ENCODE measurements around the gene SLC39A11.
A peak's percentile ranks its signal among the peaks of the same experiment; 100 is the strongest.
"Not testable (repeated sequence)": the region's sequence is repeated elsewhere in the genome, so short reads cannot be mapped to it uniquely, and the experiment has no call there.

The SLC39A11 gene

DNA sequence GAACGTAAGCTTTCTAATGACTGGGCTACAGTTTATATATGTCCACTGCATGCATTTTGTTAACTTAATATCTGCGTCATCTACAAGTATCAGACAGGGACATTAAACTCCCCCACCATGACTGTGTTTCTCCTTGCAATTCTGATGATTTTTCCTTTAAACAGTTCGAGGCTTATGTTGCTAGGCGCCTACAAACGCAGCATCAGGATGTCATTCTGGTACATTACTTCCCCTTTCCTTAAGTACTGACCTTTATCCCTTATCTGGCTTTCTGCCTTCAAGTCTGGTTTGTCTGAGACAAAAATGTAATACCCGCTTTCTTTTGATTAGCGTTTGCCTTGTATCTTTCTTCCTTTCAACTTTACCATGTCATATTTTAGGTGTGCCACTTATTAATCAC is 362.4 kb downstream of the SLC39A11 start:
- no peak for DNase-seq

DNA sequence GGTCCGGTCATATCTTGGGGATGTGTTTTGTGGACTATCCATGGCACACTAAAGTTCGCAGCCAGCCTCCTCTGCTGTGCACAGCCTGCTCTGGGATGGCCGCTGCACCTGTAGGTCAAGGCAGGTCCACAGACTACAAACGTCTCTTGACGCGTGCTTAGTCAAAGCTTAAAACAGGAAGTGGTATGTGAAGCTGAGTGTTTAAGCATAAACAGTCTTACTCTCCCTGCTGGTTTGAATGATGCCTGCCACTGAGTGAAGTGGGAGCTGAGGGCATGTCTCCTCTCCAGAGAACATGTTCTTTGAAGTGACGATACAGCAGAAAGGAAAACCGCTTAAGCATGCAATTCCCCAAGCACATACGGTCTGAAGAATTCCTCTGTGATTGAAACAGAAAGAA is 365.6 kb downstream of the SLC39A11 start:
- DNase-seq: no peak

DNA sequence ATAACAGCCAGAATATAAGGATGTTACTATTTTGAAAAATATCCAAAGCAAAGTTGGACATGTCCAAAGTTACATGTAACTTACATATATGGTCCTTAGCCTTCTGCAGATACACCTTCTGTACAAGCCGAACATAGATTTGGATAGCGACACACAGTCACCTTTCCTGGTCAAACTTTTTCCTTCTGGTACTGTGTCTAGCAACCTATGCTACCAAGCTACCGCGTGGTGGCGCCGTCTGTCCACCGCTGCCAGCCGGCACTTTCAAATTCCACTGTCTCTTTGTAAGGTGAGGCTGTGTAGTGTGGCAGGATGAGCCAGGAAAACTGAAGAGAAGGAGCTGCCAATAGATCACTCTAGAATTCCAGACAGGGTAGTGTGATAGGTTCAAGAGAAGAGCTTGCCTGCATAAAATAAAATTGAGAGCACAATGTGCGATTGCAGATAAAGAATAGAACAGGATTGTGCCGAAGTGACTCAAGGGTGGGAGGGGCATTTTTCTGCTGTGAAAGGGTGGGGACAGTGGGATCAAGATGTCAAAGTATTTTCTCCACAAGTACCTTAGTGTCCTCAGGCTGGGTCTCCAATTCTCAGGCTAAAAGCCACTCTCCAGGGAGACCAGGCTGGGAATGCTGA is 366.9 kb downstream of the SLC39A11 start:
- DNase-seq: peak; percentile 25 to 30

- no peak for DNase-seq
Measured at GRCh38 chr17:72724267-72724666, 368.2 kb downstream of the SLC39A11 start.

DNA sequence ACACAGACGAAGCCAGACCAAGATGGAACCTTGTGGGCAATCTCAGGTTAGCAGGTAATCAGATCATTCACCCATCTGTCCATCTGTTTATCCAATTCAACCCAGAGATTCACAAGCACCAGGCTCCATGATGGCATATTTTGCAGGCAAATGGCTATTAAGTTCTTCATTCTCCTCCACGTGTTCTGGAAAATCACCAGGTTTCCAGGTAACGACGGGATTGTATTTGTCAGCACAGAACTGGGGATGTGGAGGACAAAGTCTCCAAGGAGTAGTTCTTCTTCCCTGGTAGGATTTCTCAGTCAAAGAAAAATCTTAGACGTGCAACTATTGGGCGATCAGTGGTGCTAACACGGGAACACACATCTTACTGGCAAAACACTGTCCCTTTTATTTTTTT is 368.8 kb downstream of the SLC39A11 start:
- no peak for DNase-seq

DNA sequence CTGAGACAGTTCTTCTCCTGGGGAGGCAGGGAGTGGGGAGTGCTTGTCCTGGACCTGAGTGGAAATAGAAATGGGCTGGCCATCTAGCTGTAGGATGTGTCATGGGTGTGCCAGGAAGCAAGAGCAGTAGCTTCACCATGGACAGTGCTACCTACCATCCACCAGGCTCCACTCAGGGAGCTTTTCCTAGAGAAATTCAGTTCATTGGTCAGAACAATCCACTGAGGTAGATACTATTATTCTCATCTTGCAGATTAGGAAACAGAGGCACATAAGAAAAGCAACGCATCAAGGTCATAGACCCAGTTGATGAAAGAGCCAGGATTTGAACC is 372.0 kb downstream of the SLC39A11 start:
- no peak for DNase-seq

DNA sequence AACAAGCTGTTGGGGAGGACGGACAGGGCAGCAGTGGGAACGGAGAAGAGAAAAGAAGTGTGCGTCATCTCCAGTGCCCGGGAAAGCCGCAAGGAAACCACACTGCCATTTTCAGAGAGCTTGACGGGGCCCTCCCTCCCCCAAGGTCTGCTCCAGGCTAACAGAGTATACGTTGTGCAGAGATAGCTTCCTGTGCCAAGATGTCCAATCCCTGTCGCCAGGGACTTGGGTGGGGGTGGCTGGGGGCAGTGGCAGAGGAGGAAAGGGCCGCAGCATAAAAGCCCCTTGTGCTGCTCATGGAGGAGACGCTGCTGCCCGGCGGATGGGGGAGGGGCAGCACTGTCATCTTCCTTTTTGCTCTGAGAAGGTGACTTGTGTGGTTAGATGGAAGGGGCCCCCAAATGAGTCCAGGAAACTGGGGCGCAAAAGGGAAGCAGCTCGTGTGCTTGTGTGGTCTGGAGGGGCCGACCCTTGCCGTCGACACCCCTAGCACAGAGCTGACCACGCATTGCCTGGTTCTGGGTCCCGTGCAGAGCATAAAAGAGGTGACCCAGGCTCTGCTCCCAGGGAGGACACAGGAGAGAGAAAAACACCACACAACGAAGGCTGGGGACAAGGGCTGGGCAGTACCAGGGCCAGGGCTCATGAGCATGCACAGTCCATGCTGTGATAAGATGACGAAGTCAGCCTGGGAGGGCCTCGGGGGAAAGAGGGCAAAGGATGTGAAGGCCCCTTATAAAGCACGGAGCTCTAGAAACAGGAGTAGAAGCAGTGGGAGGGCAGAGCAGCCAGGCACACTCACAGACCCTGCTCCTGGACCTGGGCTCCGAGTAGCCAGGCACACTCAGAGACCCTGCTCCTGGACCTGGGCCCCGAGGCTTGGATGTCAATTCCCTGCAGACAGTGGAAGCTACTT is 372.7 kb downstream of the SLC39A11 start:
- DNase-seq: peak; percentile 23 to 24

DNA sequence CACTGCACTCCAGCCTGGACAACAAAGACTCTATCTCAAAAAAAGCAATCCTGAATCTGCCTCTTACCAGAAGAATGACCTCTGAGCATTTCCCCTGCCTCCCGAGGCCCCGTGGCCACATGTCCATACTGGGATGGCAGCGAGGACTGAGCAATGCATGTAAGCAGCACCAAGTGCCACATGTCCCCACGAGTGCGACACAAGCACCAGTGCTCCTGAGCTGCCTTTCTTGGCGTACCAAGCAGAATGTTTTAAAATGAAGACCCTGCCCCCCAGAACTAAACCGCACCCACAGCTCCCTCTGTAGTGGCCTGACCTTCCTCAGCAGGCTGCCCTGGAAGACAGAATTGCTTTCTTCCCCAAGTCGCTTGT is 373.3 kb downstream of the SLC39A11 start:
- DNase-seq: no peak

DNA sequence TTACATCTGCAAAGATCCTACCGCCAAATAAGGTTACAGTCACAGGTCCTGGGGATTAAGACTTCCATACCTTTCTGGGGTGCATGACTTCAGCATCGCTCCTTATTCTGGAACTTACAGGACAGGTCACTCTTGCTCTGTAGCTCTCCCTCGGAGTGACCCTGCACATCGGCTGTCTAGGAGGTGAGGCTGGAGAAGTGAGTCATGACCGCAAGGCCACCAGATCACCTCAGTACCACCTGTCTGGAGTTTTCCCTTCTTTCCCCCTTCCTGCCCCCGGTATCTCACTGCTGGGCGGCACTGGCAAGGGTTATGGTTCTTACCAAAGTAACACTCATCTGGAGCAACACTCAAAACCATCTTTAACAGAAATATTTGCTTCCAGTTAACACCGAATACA is 374.8 kb downstream of the SLC39A11 start:
- DNase-seq: no peak

- no peak for DNase-seq
Measured at GRCh38 chr17:72717276-72717675, 375.2 kb downstream of the SLC39A11 start.

DNA sequence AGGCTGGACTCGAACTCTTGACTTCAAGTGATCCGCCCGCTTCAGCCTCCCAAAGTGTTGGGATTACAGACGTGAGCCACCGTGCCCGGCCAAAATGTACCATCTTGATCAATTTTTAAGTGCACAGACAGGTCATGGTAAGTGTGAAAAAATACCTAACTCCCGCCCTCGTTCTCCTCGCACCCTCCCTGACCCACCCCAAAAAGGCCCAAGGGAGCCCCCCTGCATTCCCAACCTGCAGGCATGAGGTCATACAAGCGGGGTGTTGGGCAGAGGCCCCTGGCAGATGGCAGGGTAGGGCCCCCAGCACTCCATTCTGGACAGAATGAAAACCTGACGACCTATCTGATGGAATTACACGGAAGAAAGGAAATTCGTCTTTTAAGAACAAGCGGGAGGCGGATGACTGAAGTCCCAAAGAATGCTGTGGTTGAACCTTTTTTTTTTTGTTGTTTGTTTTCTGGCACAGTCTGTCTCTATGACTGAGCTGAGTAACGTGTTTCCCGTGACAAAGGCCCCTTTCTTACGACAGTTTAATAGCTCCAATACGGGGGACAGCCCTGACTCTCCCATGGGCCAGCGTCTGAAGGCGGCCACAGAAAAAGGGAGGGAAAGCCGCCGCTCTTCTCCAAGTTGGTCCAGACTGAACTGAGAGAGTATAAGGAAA is 376.4 kb downstream of the SLC39A11 start:
- no peak for DNase-seq

GRCh38 chr17:72714357-72714966 is 378.0 kb downstream of the SLC39A11 start:
- no peak for DNase-seq

DNA sequence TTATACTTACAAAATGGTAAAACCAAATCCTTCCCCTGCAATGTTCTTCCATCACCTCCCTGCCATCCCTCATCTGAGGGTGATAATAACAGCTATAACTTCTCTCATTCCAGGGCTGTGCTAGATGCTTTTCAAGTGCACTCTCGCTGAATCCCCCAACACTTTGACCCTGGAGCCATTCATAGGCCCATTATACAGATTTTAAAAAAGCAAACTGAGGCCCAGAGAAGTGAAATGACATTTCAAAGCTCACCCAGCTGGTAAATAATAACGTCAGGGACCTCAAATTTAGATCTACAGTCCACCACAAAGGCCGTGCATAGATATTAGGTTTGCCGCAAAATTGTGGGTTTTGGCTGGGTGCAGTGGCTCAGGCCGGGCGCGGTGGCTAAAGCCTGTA is 378.8 kb downstream of the SLC39A11 start:
- no peak for DNase-seq

DNA sequence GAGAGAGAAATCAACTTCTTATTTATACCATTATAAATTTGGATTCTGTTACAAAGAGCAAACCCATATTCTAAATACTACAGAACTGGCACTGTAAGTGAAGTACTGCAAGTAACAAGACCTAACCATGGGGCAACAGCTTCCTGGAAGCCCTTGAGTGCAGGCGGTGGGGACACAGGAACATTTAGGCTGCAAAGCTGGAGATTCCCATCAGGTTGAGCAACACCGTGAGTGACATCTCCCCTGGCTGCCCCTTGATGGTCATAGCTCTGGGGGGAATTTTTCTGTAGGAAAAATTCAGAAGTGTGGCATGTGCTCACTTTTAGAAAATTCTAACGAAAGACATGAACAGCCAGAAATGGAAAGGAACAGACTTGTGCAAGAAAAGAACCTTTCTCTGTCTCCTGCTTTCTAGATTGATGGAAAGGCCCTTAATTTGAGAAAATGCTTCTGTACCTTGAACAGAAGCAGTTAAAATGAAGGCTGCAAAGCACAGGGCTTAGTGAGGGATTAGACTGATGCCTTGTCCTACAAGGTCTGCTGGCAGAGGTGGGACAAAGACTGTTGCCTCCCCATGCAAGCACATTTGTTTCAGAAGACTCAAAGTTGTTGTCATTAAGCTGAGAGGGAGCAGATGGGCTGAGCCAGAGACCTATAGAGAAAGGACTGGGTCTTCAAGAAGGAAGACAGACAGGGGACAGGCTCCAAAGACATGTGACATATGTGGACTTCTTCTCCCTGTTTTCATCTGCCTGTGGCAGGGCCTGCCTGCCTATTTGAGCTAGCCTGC is 380.8 kb downstream of the SLC39A11 start:
- DNase-seq: no peak

- DNase-seq: no peak
Measured at GRCh38 chr17:72710834-72711233, 381.7 kb downstream of the SLC39A11 start.

DNA sequence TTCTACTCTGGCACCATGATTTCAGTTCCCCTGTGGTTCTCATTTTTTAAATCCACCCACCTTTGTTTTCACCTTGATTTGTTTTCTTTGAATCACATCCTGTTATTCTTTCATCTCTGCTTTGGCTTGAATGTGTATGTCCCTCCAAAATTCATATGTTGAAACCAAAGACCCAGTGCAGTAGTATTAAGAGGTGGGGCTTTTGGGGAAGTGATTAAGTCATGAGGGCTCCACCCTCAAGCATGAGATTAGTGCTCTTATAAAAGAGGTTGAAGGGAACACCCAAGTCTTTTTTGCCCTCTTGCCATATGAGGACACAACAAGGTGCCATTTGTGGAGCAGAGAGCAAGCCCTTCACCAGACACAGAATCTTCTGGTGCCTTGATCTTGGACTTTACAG is 382.3 kb downstream of the SLC39A11 start:
- no peak for DNase-seq

DNA sequence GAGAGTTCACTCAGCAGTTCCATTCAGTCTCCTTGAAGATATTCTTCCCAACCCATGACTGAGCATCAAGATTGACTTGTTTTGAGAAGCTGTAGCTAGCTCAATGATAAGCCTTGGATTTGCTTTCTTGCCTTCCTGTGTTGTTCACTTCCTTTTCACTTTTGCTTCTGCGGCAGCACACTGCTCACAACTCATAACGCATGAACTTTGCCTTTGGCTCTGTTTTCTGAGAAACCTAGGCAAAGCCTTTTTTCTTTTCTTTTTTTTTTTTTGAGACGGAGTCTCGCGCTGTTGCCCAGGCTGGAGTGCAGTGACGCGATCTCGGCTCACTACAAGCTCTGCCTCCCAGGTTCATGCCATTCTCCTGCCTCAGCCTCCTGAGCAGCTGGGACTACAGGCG is 383.8 kb downstream of the SLC39A11 start:
- DNase-seq: not testable (repeated sequence)

- no peak for DNase-seq
Measured at GRCh38 chr17:72707881-72708280, 384.6 kb downstream of the SLC39A11 start.

DNA sequence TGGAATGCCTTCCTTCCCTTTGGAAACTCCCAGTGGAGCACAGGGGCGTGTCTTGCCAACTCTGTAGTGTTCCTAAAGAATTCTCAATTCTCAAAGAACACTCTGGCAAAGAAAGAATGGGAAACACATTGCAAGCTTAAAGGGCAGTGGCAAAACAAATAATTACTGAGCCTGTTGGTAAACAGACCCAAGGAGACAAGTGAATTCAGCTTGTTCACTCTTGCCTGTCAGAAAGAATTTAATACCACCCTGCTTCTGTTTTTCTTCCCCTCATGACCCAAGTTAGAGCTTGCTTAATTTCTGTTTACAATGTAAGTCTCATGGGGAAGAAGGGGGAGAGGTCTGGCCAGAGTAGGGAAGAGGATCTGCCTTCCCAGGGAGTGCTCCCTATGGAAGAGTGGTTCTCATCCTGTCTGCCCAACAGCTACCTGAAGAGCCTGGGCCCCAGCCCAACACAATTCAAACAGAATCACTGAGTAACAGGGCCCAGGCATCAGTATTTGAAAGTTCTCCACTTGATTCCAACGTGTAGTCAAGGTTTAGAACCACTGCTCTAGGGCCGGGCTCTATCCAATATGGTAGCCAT is 386.0 kb downstream of the SLC39A11 start:
- DNase-seq: no peak

DNA sequence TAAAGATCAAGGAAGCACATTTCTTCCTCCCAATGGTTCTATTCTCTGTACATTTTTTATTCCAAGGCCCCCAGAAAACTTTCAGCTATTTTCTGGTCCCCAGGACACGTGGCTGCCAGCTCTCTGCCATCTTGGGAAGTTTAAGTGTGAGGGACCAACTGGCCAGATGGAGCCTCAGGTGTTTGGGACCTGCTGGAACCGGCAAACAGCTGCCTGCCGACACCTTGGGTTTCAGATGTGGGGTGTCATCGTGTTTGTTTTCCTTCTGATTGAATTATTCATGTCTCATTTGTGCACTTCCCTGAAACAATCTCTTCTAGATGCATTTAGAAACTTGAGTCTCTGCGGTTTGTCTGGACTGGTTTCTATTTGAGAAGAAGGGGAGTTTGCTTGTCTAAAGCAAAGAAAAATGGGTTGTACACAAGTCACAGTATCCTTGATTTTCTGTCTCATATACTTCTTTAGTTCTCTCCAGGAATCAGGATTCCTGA is 386.5 kb downstream of the SLC39A11 start:
- DNase-seq: no peak

- DNase-seq: no peak
Measured at GRCh38 chr17:72702998-72703397, 389.5 kb downstream of the SLC39A11 start.

- no peak for DNase-seq
Measured at GRCh38 chr17:72702136-72702735, 390.3 kb downstream of the SLC39A11 start.
